Astrocyte (in vitro differentiated cells and primary cell): ENCODE results near the gene RAVER2.

Source experiments
- EZH2 ChIP-seq: IDR thresholded peaks from 2 replicates; pipeline ENCODE4 v1.6.1; 2012; ENCODE audit warnings: mild to moderate bottlenecking, low read length, inconsistent platforms; ENCODE audit not compliant: insufficient read depth
- TF ChIP-seq, protein P1 (sequence below): IDR thresholded peaks from 2 replicates; pipeline ENCODE4 v1.5.1; 2011; ENCODE audit warnings: low read depth, mild to moderate bottlenecking, inconsistent platforms, low read length, moderate library complexity; ENCODE audit not compliant: insufficient read depth

DNA sequence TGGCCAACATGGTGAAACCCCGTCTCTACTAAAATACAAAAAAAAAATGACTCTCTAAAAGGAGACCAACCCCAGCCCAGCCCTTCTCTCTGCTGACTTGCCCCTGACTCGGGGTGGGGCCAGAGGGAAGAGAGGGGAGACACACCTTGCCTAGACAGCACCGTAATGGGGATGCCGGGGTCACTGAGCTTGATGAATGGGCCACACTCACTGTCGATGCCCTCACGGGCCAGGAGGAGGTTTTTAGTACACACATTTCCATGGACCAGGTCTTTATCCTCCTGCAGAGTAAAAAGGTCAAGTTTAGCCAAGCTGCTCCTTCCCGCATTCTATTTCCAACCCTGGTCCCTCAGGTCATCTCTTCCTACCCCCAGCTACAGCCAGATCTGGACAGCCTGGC is 99.7 kb downstream of the RAVER2 start:
- TF ChIP-seq, protein P1, sequence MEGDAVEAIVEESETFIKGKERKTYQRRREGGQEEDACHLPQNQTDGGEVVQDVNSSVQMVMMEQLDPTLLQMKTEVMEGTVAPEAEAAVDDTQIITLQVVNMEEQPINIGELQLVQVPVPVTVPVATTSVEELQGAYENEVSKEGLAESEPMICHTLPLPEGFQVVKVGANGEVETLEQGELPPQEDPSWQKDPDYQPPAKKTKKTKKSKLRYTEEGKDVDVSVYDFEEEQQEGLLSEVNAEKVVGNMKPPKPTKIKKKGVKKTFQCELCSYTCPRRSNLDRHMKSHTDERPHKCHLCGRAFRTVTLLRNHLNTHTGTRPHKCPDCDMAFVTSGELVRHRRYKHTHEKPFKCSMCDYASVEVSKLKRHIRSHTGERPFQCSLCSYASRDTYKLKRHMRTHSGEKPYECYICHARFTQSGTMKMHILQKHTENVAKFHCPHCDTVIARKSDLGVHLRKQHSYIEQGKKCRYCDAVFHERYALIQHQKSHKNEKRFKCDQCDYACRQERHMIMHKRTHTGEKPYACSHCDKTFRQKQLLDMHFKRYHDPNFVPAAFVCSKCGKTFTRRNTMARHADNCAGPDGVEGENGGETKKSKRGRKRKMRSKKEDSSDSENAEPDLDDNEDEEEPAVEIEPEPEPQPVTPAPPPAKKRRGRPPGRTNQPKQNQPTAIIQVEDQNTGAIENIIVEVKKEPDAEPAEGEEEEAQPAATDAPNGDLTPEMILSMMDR, result no peak
- no peak for TF ChIP-seq EZH2
